H9 (cell line): ENCODE data around the gene CELA2B. TPM values are rescaled to one million over a fixed set of nuclear protein-coding genes. Genes with fewer than 3 reads are reported as not detected.

Experiments used
- DNase-seq: peaks from one replicate; pipeline ENCODE4 v3.0.0-alpha.2; 2017
- H2AFZ ChIP-seq: one replicate; pipeline ENCODE4 v1.6.1; 2013; ENCODE audit warnings: mild to moderate bottlenecking, low read length, control low read depth, moderate library complexity
- H2AK5ac ChIP-seq: 2 replicates; pipeline ENCODE4 v1.6.1; 2013; ENCODE audit warnings: low read length, control low read depth, mixed read lengths; ENCODE audit not compliant: insufficient read length
- H2BK120ac ChIP-seq: one replicate; pipeline ENCODE4 v1.6.1; 2013; ENCODE audit warnings: low read depth, mild to moderate bottlenecking, low read length, control low read depth, inconsistent platforms; ENCODE audit not compliant: poor library complexity, severe bottlenecking
- H2BK12ac ChIP-seq: 2 replicates; pipeline ENCODE4 v1.6.1; 2013; ENCODE audit warnings: low read length, control low read depth, mixed read lengths, low read depth; ENCODE audit not compliant: insufficient read length
- H2BK15ac ChIP-seq: 2 replicates; pipeline ENCODE4 v1.6.1; 2013; ENCODE audit warnings: low read depth, low read length, control low read depth
- H2BK20ac ChIP-seq: one replicate; pipeline ENCODE4 v1.6.1; 2013; ENCODE audit warnings: low read depth, mild to moderate bottlenecking, low read length, control low read depth, inconsistent platforms; ENCODE audit not compliant: poor library complexity, severe bottlenecking
- H2BK5ac ChIP-seq: 2 replicates; pipeline ENCODE4 v1.6.1; 2013; ENCODE audit warnings: low read length, control low read depth, mixed read lengths; ENCODE audit not compliant: insufficient read length
- H3K14ac ChIP-seq: 2 replicates; pipeline ENCODE4 v1.6.1; 2013; ENCODE audit warnings: low read length, control low read depth; ENCODE audit not compliant: insufficient read depth
- H3K18ac ChIP-seq: 2 replicates; pipeline ENCODE4 v1.6.1; 2013; ENCODE audit warnings: low read depth, mild to moderate bottlenecking, mixed read lengths, low read length, control low read depth; ENCODE audit not compliant: insufficient read length
- H3K23ac ChIP-seq: 2 replicates; pipeline ENCODE4 v1.6.1; 2013; ENCODE audit warnings: low read length, control low read depth, mixed read lengths, low read depth; ENCODE audit not compliant: insufficient read length
- H3K23me2 ChIP-seq: 2 replicates; pipeline ENCODE4 v1.6.1; 2013; ENCODE audit warnings: low read depth, mild to moderate bottlenecking, mixed read lengths, low read length, control low read depth; ENCODE audit not compliant: insufficient read length, poor library complexity, severe bottlenecking
- H3K27ac ChIP-seq: 2 replicates; pipeline ENCODE4 v1.5.1; 2013; ENCODE audit warnings: low read length, control low read depth, mixed read lengths, low read depth; ENCODE audit not compliant: insufficient read length
- H3K27me3 ChIP-seq: 2 replicates; pipeline ENCODE4 v1.6.1; 2013; ENCODE audit warnings: low read length, control low read depth, inconsistent platforms; ENCODE audit not compliant: insufficient read depth
- H3K4ac ChIP-seq: 2 replicates; pipeline ENCODE4 v1.6.1; 2013; ENCODE audit warnings: low read depth, mild to moderate bottlenecking, control low read depth, inconsistent platforms, low read length, moderate library complexity
- H3K4me1 ChIP-seq: 2 replicates; pipeline ENCODE4 v1.6.1; 2013; ENCODE audit warnings: low read length, control low read depth, inconsistent platforms; ENCODE audit not compliant: insufficient read depth
- H3K4me2 ChIP-seq: 2 replicates; pipeline ENCODE4 v1.6.1; 2013; ENCODE audit warnings: low read length, control low read depth, mixed read lengths; ENCODE audit not compliant: insufficient read length, insufficient read depth
- H3K56ac ChIP-seq: 2 replicates; pipeline ENCODE4 v1.6.1; 2013; ENCODE audit warnings: low read depth, mild to moderate bottlenecking, mixed read lengths, low read length, control low read depth; ENCODE audit not compliant: insufficient read length
- H3K79me1 ChIP-seq: 2 replicates; pipeline ENCODE4 v1.6.1; 2013; ENCODE audit warnings: low read depth, mild to moderate bottlenecking, moderate library complexity, low read length, control low read depth, inconsistent platforms; ENCODE audit not compliant: insufficient read depth, poor library complexity, severe bottlenecking
- H3K79me2 ChIP-seq: 2 replicates; pipeline ENCODE4 v1.6.1; 2013; ENCODE audit warnings: low read length, control low read depth, inconsistent platforms; ENCODE audit not compliant: insufficient read depth
- H3K9ac ChIP-seq: 2 replicates; pipeline ENCODE4 v1.6.1; 2013; ENCODE audit warnings: low read length, control low read depth, mixed read lengths; ENCODE audit not compliant: insufficient read length; ENCODE audit errors: extremely low read depth
- H3K9me3 ChIP-seq: one replicate; pipeline ENCODE4 v1.6.1; 2013; ENCODE audit warnings: low read depth, low read length, inconsistent platforms; ENCODE audit not compliant: control insufficient read depth
- H3T11ph ChIP-seq: one replicate; pipeline ENCODE4 v1.6.1; 2013; ENCODE audit warnings: mild to moderate bottlenecking, low read length, control low read depth, inconsistent platforms
- H4K20me1 ChIP-seq: one replicate; pipeline ENCODE4 v1.6.1; 2013; ENCODE audit not compliant: control insufficient read depth, insufficient read length, insufficient read depth
- H4K5ac ChIP-seq: 2 replicates; pipeline ENCODE4 v1.6.1; 2013; ENCODE audit warnings: low read depth, mild to moderate bottlenecking, mixed read lengths, low read length, control low read depth; ENCODE audit not compliant: insufficient read length
- H4K8ac ChIP-seq: replicated peaks from 2 replicates; pipeline ENCODE4 v1.6.1; 2013; ENCODE audit warnings: low read length, control low read depth, mixed read lengths, low read depth; ENCODE audit not compliant: insufficient read length
- H4K91ac ChIP-seq: 2 replicates; pipeline ENCODE4 v1.6.1; 2013; ENCODE audit warnings: low read depth, mild to moderate bottlenecking, moderate library complexity, mixed read lengths, low read length, control low read depth; ENCODE audit not compliant: insufficient read length
- H3K27ac Mint-ChIP-seq, 3 experiments: 2 replicates in 2 of 3; 3 replicates in 1 of 3; pipeline ENCODE4 v1.8.0; 2020 to 2021; ENCODE audit warnings: mixed read lengths in 3 of 3, mild to moderate bottlenecking in 1 of 3, moderate library complexity in 1 of 3
- H3K27me3 Mint-ChIP-seq: 2 replicates; pipeline ENCODE4 v1.8.0; 2021; ENCODE audit warnings: low read depth, mild to moderate bottlenecking, moderate library complexity, mixed read lengths
- H3K36me3 Mint-ChIP-seq, 3 experiments: 2 replicates in 2 of 3; 3 replicates in 1 of 3; pipeline ENCODE4 v1.8.0; 2020 to 2021; ENCODE audit warnings: low read depth in 3 of 3, mixed read lengths in 3 of 3; ENCODE audit not compliant: insufficient read depth in 1 of 3
- H3K4me1 Mint-ChIP-seq, 2 experiments: 2 replicates each; pipeline ENCODE4 v1.8.0; 2020; ENCODE audit warnings: mixed read lengths in 2 of 2
- H3K4me3 Mint-ChIP-seq, 2 experiments: 2 replicates in 1 of 2; 3 replicates in 1 of 2; pipeline ENCODE4 v1.8.0; 2020 to 2021; ENCODE audit warnings: mild to moderate bottlenecking in 2 of 2, mixed read lengths in 2 of 2, moderate library complexity in 1 of 2
- H3K9me3 Mint-ChIP-seq, 2 experiments: 2 replicates in 1 of 2; 3 replicates in 1 of 2; pipeline ENCODE4 v1.8.0; 2020; ENCODE audit warnings: mild to moderate bottlenecking in 2 of 2, mixed read lengths in 2 of 2, moderate library complexity in 1 of 2
- CTCF ChIP-seq: fragments of 200-600 bp; sonication (generic); conservative IDR thresholded peaks from 3 replicates; pipeline ENCODE4 v1.8.0; 2021; ENCODE audit warnings: antibody characterized with exemption, mild to moderate bottlenecking
- WGBS: extraction: QIAGEN DNeasy Blood & Tissue Kit; methylation state at CpG from one replicate; pipeline ENCODE4 v1.1.7; 2013; ENCODE audit warnings: missing lambda C conversion rate, low lambda C conversion rate, mixed read lengths; ENCODE audit not compliant: insufficient read length; ENCODE audit errors: extremely low coverage; 5-methylcytosine and 5-hydroxymethylcytosine counted together
- total RNA-seq: library from RNA; stranded (reverse); gene quantifications from 2 replicates; pipeline ENCODE4 v1.2.1, GENCODE V29; 2021

The CELA2B gene
- total RNA-seq, 1 experiment from 2014 or later, result not detected

GRCh38 chr1:15513192-15513591 is 37.3 kb downstream of the CELA2B start:
- Mint-ChIP-seq H3K9me3 (no peaks in the 10 kb centered on the region), H3K27me3 (no peaks in the 10 kb centered on the region), H3K27ac (no peak overlapping the region), H3K4me1 (peaks cover 20 to 36% of the 10 kb centered on the region in 2 experiments), H3K36me3 (peaks cover 15 to 43% (median 22%) of the 10 kb centered on the region in 3 experiments; a peak in 6 of 7 replicates), H3K4me3 (no peak overlapping the region)
- WGBS, result no CpG with 5 or more reads among the region's 4 CpGs
- Histone ChIP-seq H3K56ac (no peak overlapping the region), H3K79me1 (no peaks in the 10 kb centered on the region), H3K9ac (no peak overlapping the region), H3K4ac (no peak overlapping the region), H2BK20ac (no peak overlapping the region), H3T11ph (no peak overlapping the region), H3K4me1 (peaks cover 6% of the 10 kb centered on the region; the same call in 1 of the 2 replicates), H2BK5ac (no peak overlapping the region), H3K9me3 (no peaks in the 10 kb centered on the region), H2BK12ac (no peak overlapping the region), H3K23ac (no peak overlapping the region), H4K8ac (no peak overlapping the region), H2AFZ (no peak overlapping the region), H3K27ac (no peak overlapping the region), H3K18ac (no peak overlapping the region), H3K14ac (no peak overlapping the region), H3K79me2 (no peaks in the 10 kb centered on the region), H3K4me2 (no peak overlapping the region), H3K23me2 (no peaks in the 10 kb centered on the region), H2BK15ac (no peak overlapping the region), H2AK5ac (no peak overlapping the region), H4K91ac (no peak overlapping the region), H4K20me1 (no peaks in the 10 kb centered on the region), H4K5ac (no peak overlapping the region), H2BK120ac (no peak overlapping the region), H3K27me3 (no peaks in the 10 kb centered on the region)
- DNase-seq, result no peak
- no peak for TF ChIP-seq CTCF
